GM12875 (cell line): ENCODE data around the gene PADI6.
A peak's percentile ranks its signal among the peaks of the same experiment; 100 is the strongest.

Source experiments
- H3K4me3 ChIP-seq: one replicate; pipeline ENCODE4 v1.5.1; 2011; ENCODE audit warnings: low read depth, low read length, control low read depth
- CTCF ChIP-seq: IDR thresholded peaks from 2 replicates; pipeline ENCODE4 v1.5.1; 2011; ENCODE audit warnings: low read depth, mild to moderate bottlenecking, control low read depth, inconsistent platforms, low read length, moderate library complexity, borderline replicate concordance; ENCODE audit not compliant: insufficient read depth

PADI6 gene

GRCh38 chr1:17414022-17414421 is 42.0 kb downstream of the PADI6 start:
- no peak for TF ChIP-seq CTCF
- no peak overlapping the region for H3K4me3 ChIP-seq

- TF ChIP-seq CTCF = no peak
- no peak overlapping the region for H3K4me3 ChIP-seq
These were observed 44.4 kb downstream of the PADI6 start for GRCh38 chr1:17416389-17416788.

- peak; percentile 98 for TF ChIP-seq CTCF
- H3K4me3 ChIP-seq = no peak overlapping the region
These were observed 47.8 kb downstream of the PADI6 start for GRCh38 chr1:17419626-17420328.

- no peak for TF ChIP-seq CTCF
- H3K4me3 ChIP-seq = no peak overlapping the region
These were observed 48.5 kb downstream of the PADI6 start for GRCh38 chr1:17420391-17420918.

GRCh38 chr1:17422461-17422860 is 50.5 kb downstream of the PADI6 start:
- no peak for TF ChIP-seq CTCF

GRCh38 chr1:17423781-17424245 is 51.8 kb downstream of the PADI6 start:
- TF ChIP-seq CTCF = no peak
- H3K4me3 ChIP-seq = no peak overlapping the region

More at GRCh38 chr1:17422461-17422860, 50.5 kb downstream of the PADI6 start:
- H3K4me3 ChIP-seq = no peak overlapping the region

GRCh38 chr1:17425806-17426600 is 54.0 kb downstream of the PADI6 start:
- H3K4me3 ChIP-seq = no peak overlapping the region
- TF ChIP-seq CTCF = no peak
